Left colon (tissue), 2 donors: ENCODE data around the gene NCAM2. TPM values are rescaled to one million over a fixed set of nuclear protein-coding genes. Genes with fewer than 3 reads are reported as not detected.

ENCODE experiments used
- ATAC-seq: fragments of 200-7000 bp; cut with Tn5 transposase; one replicate; pipeline ENCODE4 v1.9.1; 2020; ENCODE audit warnings: mild to moderate bottlenecking, moderate library complexity
- DNase-seq, 2 donors: peaks; one replicate each; pipeline ENCODE4 v3.0.0-alpha.2; 2020
- intact Hi-C, 2 donors: fragments of 100-400 bp; cut with DNase I in 1 of 2; cut with micrococcal nuclease in 1 of 2; formaldehyde crosslinking; loops; one replicate each; pipeline versions ENCODE4 v1.11.2 to v1.14.0; 2022; cut with DNase I, micrococcal nuclease
- total RNA-seq, 2 donors: library from RNA; stranded (reverse); fragmentation: NEBNext Ultra II Directional; extraction: Animal tissue kit (Norgen Biotek cat#: 25700); gene quantifications; one replicate each; pipeline ENCODE4 v1.2.1, GENCODE V29; 2021
- donor health status: DM: no; HTN: no; CAD: no.
- donor health status: DM: yes; HTN: yes; CAD: no.

NCAM2 gene
- total RNA-seq, 2 donors from 2014 or later: 2.3 to 3.5 TPM

- intact Hi-C loops: no loop called here
- DNase-seq (no peak), ATAC-seq (no peak)
These were observed 12.5 kb downstream of the NCAM2 start for GRCh38 chr21:21010698-21011097.

- DNase-seq: no peak
- ATAC-seq: no peak
- intact Hi-C loops: no loop called here
These were observed 20.6 kb downstream of the NCAM2 start for GRCh38 chr21:21018821-21019220.

GRCh38 chr21:21019681-21020080 is 21.5 kb downstream of the NCAM2 start:
- intact Hi-C loops: no loop called here
- ATAC-seq: no peak
- no peak for DNase-seq

- DNase-seq (no peak), ATAC-seq (no peak)
- intact Hi-C loops: no loop called here
These were observed 27.5 kb downstream of the NCAM2 start for GRCh38 chr21:21025742-21026141.

- no peak for ATAC-seq
- intact Hi-C loops: no loop called here
- DNase-seq: no peak
These were observed 30.1 kb downstream of the NCAM2 start for GRCh38 chr21:21028275-21028820.

- ATAC-seq: no peak
These were observed 31.0 kb downstream of the NCAM2 start for GRCh38 chr21:21029164-21029563.

GRCh38 chr21:21030311-21030710 is 32.1 kb downstream of the NCAM2 start:
- no peak for ATAC-seq
- intact Hi-C loops: no loop called here
- DNase-seq: no peak

More at GRCh38 chr21:21029164-21029563, 31.0 kb downstream of the NCAM2 start:
- no peak for DNase-seq
- intact Hi-C loops: no loop called here

GRCh38 chr21:21034036-21034435 is 35.8 kb downstream of the NCAM2 start:
- intact Hi-C loops: no loop called here
- DNase-seq (no peak), ATAC-seq (no peak)

GRCh38 chr21:21039624-21040170 is 41.5 kb downstream of the NCAM2 start:
- DNase-seq (no peak), ATAC-seq (no peak)
- intact Hi-C loops: no loop called here

GRCh38 chr21:21045518-21045917 is 47.3 kb downstream of the NCAM2 start:
- DNase-seq (no peak), ATAC-seq (no peak)
- intact Hi-C loops: no loop called here

GRCh38 chr21:21046063-21046462 is 47.9 kb downstream of the NCAM2 start:
- DNase-seq (no peak), ATAC-seq (no peak)
- intact Hi-C loops: no loop called here

- no peak for ATAC-seq
- no peak for DNase-seq
- intact Hi-C loops: no loop called here
These were observed 53.2 kb downstream of the NCAM2 start for GRCh38 chr21:21051109-21052055.

GRCh38 chr21:21052672-21053071 is 54.5 kb downstream of the NCAM2 start:
- ATAC-seq (no peak), DNase-seq (no peak)

GRCh38 chr21:21057349-21058062 is 59.3 kb downstream of the NCAM2 start:
- intact Hi-C loops: no loop called here
- DNase-seq: no peak
- no peak for ATAC-seq

More at GRCh38 chr21:21052672-21053071, 54.5 kb downstream of the NCAM2 start:
- intact Hi-C loops: no loop called here

- intact Hi-C loops: no loop called here
- no peak for DNase-seq
- no peak for ATAC-seq
These were observed 65.6 kb downstream of the NCAM2 start for GRCh38 chr21:21063828-21064227.

- ATAC-seq (no peak), DNase-seq (no peak)
- intact Hi-C loops: no loop called here
These were observed 66.1 kb downstream of the NCAM2 start for GRCh38 chr21:21064353-21064752.

GRCh38 chr21:21067375-21067774 is 69.2 kb downstream of the NCAM2 start:
- ATAC-seq (no peak), DNase-seq (no peak)
- intact Hi-C loops: no loop called here

- intact Hi-C loops: no loop called here
- no peak for DNase-seq
- ATAC-seq: no peak
These were observed 76.1 kb downstream of the NCAM2 start for GRCh38 chr21:21074305-21074704.

GRCh38 chr21:21076051-21076450 is 77.8 kb downstream of the NCAM2 start:
- DNase-seq (no peak), ATAC-seq (no peak)
- intact Hi-C loops: no loop called here

GRCh38 chr21:21076491-21076890 is 78.3 kb downstream of the NCAM2 start:
- DNase-seq (no peak), ATAC-seq (no peak)
- intact Hi-C loops: no loop called here
